Activated CD4-positive, alpha-beta memory T cell treated with anti-CD3 and anti-CD28 coated beads for 36 hours (primary cell): ENCODE results near the gene CAP1. TPM values are rescaled to one million over a fixed set of nuclear protein-coding genes. Genes with fewer than 3 reads are reported as not detected.

ENCODE experiments used
- CTCF ChIA-PET: fragments of 350-600 bp; sonication (Branson Sonifier 250); formaldehyde crosslinking; loops from one replicate; lab custom pipeline; 2021; ENCODE audit warnings: antibody characterized with exemption, inconsistent platforms; lab: Charles Lee
- POLR2A ChIA-PET: fragments of 350-600 bp; sonication (Branson Sonifier 250); formaldehyde crosslinking; loops from one replicate; lab custom pipeline; 2021; ENCODE audit warnings: antibody characterized with exemption; lab: Charles Lee
- DNase-seq: peaks from one replicate; pipeline ENCODE4 v3.0.0-alpha.2; 2020
- H3K27ac Mint-ChIP-seq: one replicate; pipeline ENCODE4 v1.8.0; 2021; ENCODE audit warnings: mixed read lengths
- H3K27me3 Mint-ChIP-seq: one replicate; pipeline ENCODE4 v1.8.0; 2021; ENCODE audit warnings: mixed read lengths
- H3K36me3 Mint-ChIP-seq: one replicate; pipeline ENCODE4 v1.8.0; 2021; ENCODE audit warnings: mixed read lengths
- H3K4me1 Mint-ChIP-seq: one replicate; pipeline ENCODE4 v1.8.0; 2021; ENCODE audit warnings: low read depth, mixed read lengths
- H3K4me3 Mint-ChIP-seq: one replicate; pipeline ENCODE4 v1.8.0; 2021; ENCODE audit warnings: mild to moderate bottlenecking, mixed read lengths
- H3K9me3 Mint-ChIP-seq: one replicate; pipeline ENCODE4 v1.8.0; 2021; ENCODE audit warnings: mixed read lengths
- intact Hi-C: fragments of 100-400 bp; cut with micrococcal nuclease; formaldehyde crosslinking; loops from one replicate; pipeline ENCODE4 v1.15.1; 2023
- total RNA-seq, 2 experiments: library from RNA; stranded (reverse); gene quantifications; one replicate each; pipeline ENCODE4 v1.2.3, GENCODE V29; 2021

CAP1 gene
- total RNA-seq, 2 experiments from 2014 or later: 616 to 633 TPM

- DNase-seq: no peak
- peaks cover 5% of the 10 kb centered on the region for H3K27me3 Mint-ChIP-seq
- ChIA-PET CTCF (interaction anchor here (0.9 to 1.4 kb wide), 2 partner anchors 42 to 239 kb away, joined by 3 read pairs; no protein-coding TSS in a partner anchor), POLR2A (no interaction called here)
- H3K36me3 Mint-ChIP-seq: peaks cover 2% of the 10 kb centered on the region
- no peak overlapping the region for H3K27ac Mint-ChIP-seq
- H3K4me3 Mint-ChIP-seq: no peak overlapping the region
- intact Hi-C loops: no loop called here
- peaks cover 12% of the 10 kb centered on the region for H3K9me3 Mint-ChIP-seq
- H3K4me1 Mint-ChIP-seq: peaks cover 12% of the 10 kb centered on the region
These were observed 61.5 kb downstream of the CAP1 start for GRCh38 chr1:40102038-40102437.

DNA sequence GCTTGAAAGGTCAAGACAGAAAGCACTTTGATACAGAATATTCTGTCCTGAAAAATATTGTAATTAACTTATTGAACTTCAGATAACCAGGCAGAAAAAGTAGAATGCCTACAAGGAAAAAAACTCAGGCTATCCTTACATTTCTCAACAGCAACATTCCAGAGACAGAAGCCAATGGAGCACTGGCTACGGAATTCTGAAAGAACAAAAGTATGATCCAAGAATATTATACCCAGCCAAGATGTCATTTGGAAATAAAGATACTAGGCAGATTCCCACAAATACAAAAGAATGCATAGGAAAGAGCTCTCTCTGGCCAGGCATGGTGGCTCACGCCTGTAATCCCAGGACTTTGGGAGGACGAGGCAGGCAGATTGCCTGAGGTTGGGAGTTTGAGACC lies 62.4 kb downstream of the CAP1 start:
- ChIA-PET POLR2A (no interaction called here), CTCF (interaction anchor here (0.9 to 1.4 kb wide), 2 partner anchors 41 to 238 kb away, joined by 3 read pairs; no protein-coding TSS in a partner anchor)
- Mint-ChIP-seq H3K9me3 (peaks cover 12% of the 10 kb centered on the region), H3K4me1 (peaks cover 6% of the 10 kb centered on the region), H3K36me3 (peaks cover 2% of the 10 kb centered on the region), H3K4me3 (no peak overlapping the region), H3K27me3 (peaks cover 7% of the 10 kb centered on the region), H3K27ac (no peak overlapping the region)
- intact Hi-C loops: no loop called here
- DNase-seq: no peak

- Mint-ChIP-seq H3K36me3 (peaks cover 5% of the 10 kb centered on the region), H3K9me3 (peaks cover 26% of the 10 kb centered on the region), H3K4me3 (no peak overlapping the region), H3K4me1 (peaks cover 6% of the 10 kb centered on the region), H3K27ac (no peak overlapping the region), H3K27me3 (peaks cover 17% of the 10 kb centered on the region)
- intact Hi-C loops: loop anchor here (2.0 kb wide), 2 partner anchors 46 to 60 kb away; no protein-coding TSS in a partner anchor
- ChIA-PET CTCF (interaction anchor here (0.8 kb wide), 1 partner anchor 48 kb away, joined by 4 read pairs; no protein-coding TSS in a partner anchor), POLR2A (no interaction called here)
- no peak for DNase-seq
These were observed 64.5 kb downstream of the CAP1 start for GRCh38 chr1:40105028-40105427.

GRCh38 chr1:40107290-40107959 lies 66.9 kb downstream of the CAP1 start:
- ChIA-PET CTCF (interaction anchor here (0.6 to 0.7 kb wide), 3 partner anchors 134 to 317 kb away, joined by 3 to 4 read pairs (median 3); no protein-coding TSS in a partner anchor), POLR2A (no interaction called here)
- intact Hi-C loops: no loop called here
- H3K27ac Mint-ChIP-seq: no peak overlapping the region
- H3K27me3 Mint-ChIP-seq: peaks cover 25% of the 10 kb centered on the region
- H3K9me3 Mint-ChIP-seq: peaks cover 30% of the 10 kb centered on the region
- peaks cover 6% of the 10 kb centered on the region for H3K4me1 Mint-ChIP-seq
- H3K4me3 Mint-ChIP-seq: no peak overlapping the region
- no peak for DNase-seq
- H3K36me3 Mint-ChIP-seq: peaks cover 17% of the 10 kb centered on the region

DNA sequence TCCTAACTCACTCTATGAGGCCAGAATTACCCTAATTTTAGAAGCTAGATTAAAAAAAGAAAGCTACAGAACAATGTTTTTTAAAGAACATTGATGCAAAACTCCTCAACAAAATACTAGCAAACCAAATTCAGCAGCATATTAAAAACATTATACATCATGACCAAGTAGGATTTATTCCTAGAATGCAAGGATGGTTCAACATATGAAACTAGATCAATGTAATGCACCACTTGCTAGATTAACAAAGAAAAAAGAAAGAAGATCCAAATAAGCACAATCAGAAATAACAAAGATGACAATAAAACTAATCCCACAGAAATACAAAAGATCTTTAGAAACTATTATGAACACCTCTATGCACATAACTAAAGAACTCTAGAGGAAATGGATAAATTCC lies 69.9 kb downstream of the CAP1 start:
- H3K36me3 Mint-ChIP-seq: peaks cover 17% of the 10 kb centered on the region
- peaks cover under 1% of the 10 kb centered on the region for H3K4me1 Mint-ChIP-seq
- intact Hi-C loops: no loop called here
- CTCF ChIA-PET: interaction anchor here (2.4 kb wide), 1 partner anchor 34 kb away, joined by 6 read pairs; no protein-coding TSS in a partner anchor
- peaks cover 31% of the 10 kb centered on the region for H3K27me3 Mint-ChIP-seq
- peaks cover 23% of the 10 kb centered on the region for H3K9me3 Mint-ChIP-seq
- POLR2A ChIA-PET: interaction anchor here (0.6 kb wide), 1 partner anchor 110 kb away, joined by 3 read pairs; no protein-coding TSS in a partner anchor
- H3K4me3 Mint-ChIP-seq: no peak overlapping the region
- H3K27ac Mint-ChIP-seq: no peak overlapping the region
- DNase-seq: no peak

DNA sequence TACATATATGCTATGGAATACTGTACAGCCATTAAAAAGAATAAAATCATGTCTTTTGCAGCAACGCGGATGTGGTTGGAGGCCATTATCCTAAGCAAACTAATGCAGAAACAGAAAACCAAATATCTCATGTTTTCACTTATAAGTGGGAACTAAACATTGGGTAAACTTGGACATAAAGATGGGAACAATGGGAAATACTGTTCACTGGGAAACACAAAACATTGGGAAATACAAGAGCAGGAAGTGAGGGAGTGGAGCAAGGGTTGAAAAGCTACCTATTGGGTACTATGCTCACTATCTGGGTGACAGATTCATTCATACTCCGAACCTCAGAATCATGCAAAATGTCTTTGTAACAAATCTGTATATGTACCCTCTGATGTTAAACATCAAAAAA lies 73.9 kb downstream of the CAP1 start:
- Mint-ChIP-seq H3K9me3 (peaks cover 14% of the 10 kb centered on the region), H3K4me3 (no peak overlapping the region), H3K27me3 (peaks cover 26% of the 10 kb centered on the region), H3K4me1 (no peaks in the 10 kb centered on the region), H3K27ac (no peak overlapping the region), H3K36me3 (peaks cover 14% of the 10 kb centered on the region)
- intact Hi-C loops: no loop called here
- ChIA-PET POLR2A (no interaction called here), CTCF (no interaction called here)
- DNase-seq: no peak

DNA sequence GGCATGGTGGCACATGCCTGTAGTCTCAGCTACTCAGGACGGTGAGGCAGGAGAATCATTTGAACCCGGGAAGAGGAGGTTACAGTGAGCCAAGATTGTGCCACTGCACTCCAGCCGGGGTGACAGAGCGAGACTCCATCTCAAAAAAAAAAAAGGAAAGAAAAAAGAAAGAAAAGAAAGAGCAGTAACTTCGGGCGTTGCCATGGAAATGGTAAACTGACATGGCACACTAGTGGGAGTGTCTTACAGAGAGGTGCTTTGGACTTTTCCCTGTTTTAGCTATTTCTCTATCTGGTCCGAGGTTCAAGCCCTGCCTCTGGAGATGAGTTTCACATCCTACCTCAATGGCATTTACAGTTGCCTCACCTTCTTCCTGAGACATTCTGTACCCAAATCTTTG lies 79.6 kb downstream of the CAP1 start:
- intact Hi-C loops: no loop called here
- ChIA-PET CTCF (interaction anchor here (1.6 kb wide), 1 partner anchor 219 kb away, joined by 9 read pairs; no protein-coding TSS in a partner anchor), POLR2A (no interaction called here)
- no peak for DNase-seq
- no peak overlapping the region for H3K27ac Mint-ChIP-seq
- H3K4me3 Mint-ChIP-seq: no peak overlapping the region
- no peaks in the 10 kb centered on the region for H3K4me1 Mint-ChIP-seq
- H3K9me3 Mint-ChIP-seq: no peaks in the 10 kb centered on the region
- no peaks in the 10 kb centered on the region for H3K36me3 Mint-ChIP-seq
- H3K27me3 Mint-ChIP-seq: peaks cover 8% of the 10 kb centered on the region

Other genes starting within 250 kb of the CAP1 start
- 10 to 100 TPM; 21.0 to 21.9 TPM for gene TRIT1, start 157.2 kb upstream of the CAP1 start, total RNA-seq
- under 1 TPM in 1 of 2 experiments, not detected in 1; 0.07 TPM for gene MYCL, start 138.8 kb upstream of the CAP1 start, total RNA-seq
- gene MFSD2A, start 85.6 kb upstream of the CAP1 start, total RNA-seq: 1 to 10 TPM; 6.0 to 7.5 TPM
- gene PPT1, start 56.5 kb downstream of the CAP1 start, total RNA-seq: 10 to 100 TPM; 67.1 to 67.4 TPM
- 10 to 100 TPM; 19.6 to 19.7 TPM for gene RLF, start 120.7 kb downstream of the CAP1 start, total RNA-seq
- gene TMCO2, start 207.2 kb downstream of the CAP1 start, total RNA-seq: not detected
- gene ZMPSTE24, start 217.5 kb downstream of the CAP1 start, total RNA-seq: 10 to 100 TPM; 29.5 to 30.5 TPM